ENCODE results near the gene MRI1. TPM values are rescaled to one million over a fixed set of nuclear protein-coding genes. Genes with fewer than 3 reads are reported as not detected.
A peak's percentile ranks its signal among the peaks of the same experiment; 100 is the strongest.

MRI1 gene
- total RNA-seq = 10 to 100 TPM; 14.4 to 21.4 (median 16.1) TPM
- 10 to 100 TPM; 21.6 to 35.1 TPM for polyA plus RNA-seq

DNA sequence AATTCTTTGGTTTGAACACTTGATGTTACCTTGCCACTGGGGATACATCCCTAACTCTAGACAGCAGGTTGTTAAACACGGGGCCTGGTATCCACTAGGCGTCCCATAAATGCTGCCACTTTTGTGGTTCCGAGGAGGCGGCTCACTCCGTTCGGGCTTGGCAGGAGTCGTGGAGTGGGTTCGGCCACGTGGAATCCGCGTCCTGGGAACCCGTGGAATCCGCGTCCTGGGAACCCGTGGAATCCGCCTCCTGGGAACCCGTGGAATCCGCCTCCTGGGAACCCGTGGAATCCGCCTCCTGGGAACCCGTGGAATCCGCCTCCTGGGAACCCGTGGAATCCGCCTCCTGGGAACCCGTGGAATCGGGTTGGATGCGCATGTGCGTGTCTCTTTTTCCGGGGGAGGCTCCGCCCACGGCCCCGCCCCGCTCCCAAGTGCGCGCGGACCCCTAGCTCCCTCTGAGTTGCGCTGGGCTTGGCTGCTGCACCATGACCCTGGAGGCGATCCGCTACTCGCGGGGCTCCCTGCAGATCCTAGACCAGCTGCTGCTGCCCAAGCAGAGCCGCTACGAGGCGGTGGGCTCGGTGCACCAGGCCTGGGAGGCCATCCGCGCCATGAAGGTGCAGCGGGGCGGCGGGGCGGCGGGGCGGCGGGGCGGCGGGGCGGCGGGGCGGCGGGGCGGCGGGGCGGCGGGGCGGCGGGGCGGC, at the start of gene MRI1:
Gene MRI1 (plus strand): TSS at position 422 of the 707 bp plus-strand sequence. CDS start 67 bp downstream, at position 489.
- Histone ChIP-seq H3K4me1 (peaks cover 0 to 5% (median 0%) of the 10 kb centered on the region in 3 donors), H3K4me3 (peak within 1 kb of the TSS; percentile 53 to 78 (median 68)), H3K27ac (peak within 1 kb of the TSS; percentile 10 to 52 (median 30)), H3K27me3 (no peaks in the 10 kb centered on the region), H3K9me3 (no peaks in the 10 kb centered on the region), H3K36me3 (peaks cover 0 to 22% (median 0%) of the 10 kb centered on the region in 3 donors)
- 1 to 16% methylated on average over 49 to 63 of the region's 67 CpGs for WGBS, 2 donors
- ATAC-seq = peak; percentile 87 to 95 (median 91)
- no peak for FAIRE-seq
- peak; percentile 75 to 91 (median 85) for DNase-seq
- TF ChIP-seq, protein P1, sequence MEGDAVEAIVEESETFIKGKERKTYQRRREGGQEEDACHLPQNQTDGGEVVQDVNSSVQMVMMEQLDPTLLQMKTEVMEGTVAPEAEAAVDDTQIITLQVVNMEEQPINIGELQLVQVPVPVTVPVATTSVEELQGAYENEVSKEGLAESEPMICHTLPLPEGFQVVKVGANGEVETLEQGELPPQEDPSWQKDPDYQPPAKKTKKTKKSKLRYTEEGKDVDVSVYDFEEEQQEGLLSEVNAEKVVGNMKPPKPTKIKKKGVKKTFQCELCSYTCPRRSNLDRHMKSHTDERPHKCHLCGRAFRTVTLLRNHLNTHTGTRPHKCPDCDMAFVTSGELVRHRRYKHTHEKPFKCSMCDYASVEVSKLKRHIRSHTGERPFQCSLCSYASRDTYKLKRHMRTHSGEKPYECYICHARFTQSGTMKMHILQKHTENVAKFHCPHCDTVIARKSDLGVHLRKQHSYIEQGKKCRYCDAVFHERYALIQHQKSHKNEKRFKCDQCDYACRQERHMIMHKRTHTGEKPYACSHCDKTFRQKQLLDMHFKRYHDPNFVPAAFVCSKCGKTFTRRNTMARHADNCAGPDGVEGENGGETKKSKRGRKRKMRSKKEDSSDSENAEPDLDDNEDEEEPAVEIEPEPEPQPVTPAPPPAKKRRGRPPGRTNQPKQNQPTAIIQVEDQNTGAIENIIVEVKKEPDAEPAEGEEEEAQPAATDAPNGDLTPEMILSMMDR (IDR thresholded peaks at IDR 0.05) = no peak
- intact Hi-C loops (cut with DNase I) = no loop called here

DNA sequence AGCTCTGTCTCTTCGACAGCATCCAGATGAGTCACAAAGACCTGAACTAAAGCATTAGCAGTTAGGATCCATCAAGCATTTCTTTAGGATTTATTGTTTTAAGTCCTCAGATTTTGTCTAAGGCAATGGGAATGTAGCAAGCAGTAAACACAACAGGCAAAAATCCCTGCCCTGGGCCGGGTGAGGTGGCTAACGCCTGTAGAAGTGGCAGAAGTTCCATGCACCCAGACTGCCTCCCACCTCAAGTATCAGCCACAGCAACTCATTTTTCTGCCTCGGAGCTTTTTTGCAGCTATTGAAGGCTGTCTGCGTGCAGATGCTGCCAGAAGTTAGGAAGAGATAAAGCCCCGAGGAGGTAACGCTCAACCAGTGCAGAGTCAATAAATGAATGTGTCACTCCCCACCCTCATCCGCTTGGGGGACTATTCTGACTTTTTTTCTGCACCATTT, 47.1 kb upstream of the MRI1 start:
- no peak for DNase-seq

DNA sequence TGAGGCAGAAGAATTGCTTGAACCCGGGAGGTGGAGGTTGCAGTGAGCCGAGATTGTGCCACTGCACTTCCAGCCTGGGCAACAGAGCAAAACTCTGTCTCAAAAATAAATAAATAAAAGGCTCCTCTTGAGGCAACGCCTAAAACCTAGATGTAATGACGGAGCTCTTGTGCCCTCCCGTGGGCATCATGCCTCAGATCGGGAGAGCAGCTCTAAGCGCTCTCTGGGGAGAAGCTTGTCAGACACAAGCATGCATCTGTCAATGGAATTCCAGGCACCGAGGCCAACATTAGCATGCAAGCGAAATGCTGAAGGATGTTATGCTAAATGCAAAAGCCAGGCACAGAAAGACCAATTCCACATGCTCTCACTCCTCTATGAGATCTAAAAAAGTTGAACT, 45.6 kb upstream of the MRI1 start:
- H3K4me3 ChIP-seq = no peak overlapping the region
- H3K9me3 ChIP-seq = no peaks in the 10 kb centered on the region
- no peaks in the 10 kb centered on the region for H3K4me1 ChIP-seq
- no peaks in the 10 kb centered on the region for H3K27me3 ChIP-seq
- intact Hi-C loops (cut with DNase I) = loop anchor here in 1 of 3 donors (10.0 kb wide), 1 partner anchor 124 kb away; no protein-coding TSS in a partner anchor
- FAIRE-seq (no peak), DNase-seq (peak in 1 of 6 donors; percentile 20), ATAC-seq (peak in 3 of 4 donors; percentile 46 to 84 (median 79))
- H3K27ac ChIP-seq = no peak overlapping the region
- TF ChIP-seq, protein P1 (IDR thresholded peaks at IDR 0.05) = no peak
- no peaks in the 10 kb centered on the region for H3K36me3 ChIP-seq
- 23 to 26% methylated on average over 9 of the region's 9 CpGs for WGBS, 2 donors

More for the DNA sequence above, 47.1 kb upstream of the MRI1 start:
- no peaks in the 10 kb centered on the region for H3K4me1 ChIP-seq
- 22 to 25% methylated on average over 8 of the region's 8 CpGs for WGBS, 2 donors
- no peak overlapping the region for H3K4me3 ChIP-seq
- intact Hi-C loops (cut with DNase I) = loop anchor here in 1 of 3 donors (10.0 kb wide), 1 partner anchor 122 kb away; no protein-coding TSS in a partner anchor
- H3K36me3 ChIP-seq = no peaks in the 10 kb centered on the region
- peak in 2 of 4 donors; percentile 31 to 58 for ATAC-seq
- no peak for FAIRE-seq
- TF ChIP-seq, protein P1 (IDR thresholded peaks at IDR 0.05) = no peak
- H3K27me3 ChIP-seq = no peaks in the 10 kb centered on the region
- no peak overlapping the region for H3K27ac ChIP-seq
- no peaks in the 10 kb centered on the region for H3K9me3 ChIP-seq

DNA sequence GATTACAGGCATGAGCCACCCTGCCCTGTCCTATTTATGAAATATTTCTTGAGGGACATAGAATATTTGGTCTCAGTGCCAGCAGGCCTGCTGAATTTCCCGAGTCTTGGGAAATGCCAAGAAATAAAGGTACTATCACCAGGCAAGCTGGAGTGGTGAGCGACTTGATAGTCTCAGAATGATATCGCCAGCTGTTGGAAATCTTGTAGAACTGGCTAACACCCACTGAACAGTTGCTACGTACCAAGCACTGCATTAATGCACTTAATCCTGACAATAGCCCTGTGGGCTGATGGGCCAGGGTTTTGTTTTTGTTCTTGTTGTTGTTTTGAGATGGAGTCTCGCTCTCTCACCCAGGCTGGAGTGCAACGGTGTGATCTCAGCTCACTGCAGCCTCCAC, 42.2 kb upstream of the MRI1 start:
- H3K9me3 ChIP-seq = no peaks in the 10 kb centered on the region
- no peak overlapping the region for H3K27ac ChIP-seq
- no peaks in the 10 kb centered on the region for H3K27me3 ChIP-seq
- ATAC-seq = no peak
- no peaks in the 10 kb centered on the region for H3K4me1 ChIP-seq
- intact Hi-C loops (cut with DNase I) = loop anchor here in 2 of 3 donors (10.0 kb wide), 2 partner anchors 107 to 127 kb away; no protein-coding TSS in a partner anchor
- TF ChIP-seq, protein P1 (IDR thresholded peaks at IDR 0.05) = no peak
- 64 to 71% methylated on average over 6 of the region's 6 CpGs for WGBS, 2 donors
- no peaks in the 10 kb centered on the region for H3K36me3 ChIP-seq
- no peak for DNase-seq
- no peak for FAIRE-seq
- no peak overlapping the region for H3K4me3 ChIP-seq

All from pancreas (tissue), 10 donors.